Stimulated activated CD8-positive, alpha-beta memory T cell treated with anti-CD3 and anti-CD28 coated beads, Interleukin-4, amount 100 ng/mL, for 48 hours (primary cell): ENCODE data around the gene CYTH1.
"Not testable (repeated sequence)": the region's sequence is repeated elsewhere in the genome, so short reads cannot be mapped to it uniquely, and the experiment has no call there.

ENCODE experiments used
- DNase-seq: peaks from one replicate; pipeline ENCODE4 v3.0.0-alpha.2; 2020

The CYTH1 gene

GRCh38 chr17:78680436-78680835 lies 101.6 kb downstream of the CYTH1 start:
- DNase-seq, result no peak

DNA sequence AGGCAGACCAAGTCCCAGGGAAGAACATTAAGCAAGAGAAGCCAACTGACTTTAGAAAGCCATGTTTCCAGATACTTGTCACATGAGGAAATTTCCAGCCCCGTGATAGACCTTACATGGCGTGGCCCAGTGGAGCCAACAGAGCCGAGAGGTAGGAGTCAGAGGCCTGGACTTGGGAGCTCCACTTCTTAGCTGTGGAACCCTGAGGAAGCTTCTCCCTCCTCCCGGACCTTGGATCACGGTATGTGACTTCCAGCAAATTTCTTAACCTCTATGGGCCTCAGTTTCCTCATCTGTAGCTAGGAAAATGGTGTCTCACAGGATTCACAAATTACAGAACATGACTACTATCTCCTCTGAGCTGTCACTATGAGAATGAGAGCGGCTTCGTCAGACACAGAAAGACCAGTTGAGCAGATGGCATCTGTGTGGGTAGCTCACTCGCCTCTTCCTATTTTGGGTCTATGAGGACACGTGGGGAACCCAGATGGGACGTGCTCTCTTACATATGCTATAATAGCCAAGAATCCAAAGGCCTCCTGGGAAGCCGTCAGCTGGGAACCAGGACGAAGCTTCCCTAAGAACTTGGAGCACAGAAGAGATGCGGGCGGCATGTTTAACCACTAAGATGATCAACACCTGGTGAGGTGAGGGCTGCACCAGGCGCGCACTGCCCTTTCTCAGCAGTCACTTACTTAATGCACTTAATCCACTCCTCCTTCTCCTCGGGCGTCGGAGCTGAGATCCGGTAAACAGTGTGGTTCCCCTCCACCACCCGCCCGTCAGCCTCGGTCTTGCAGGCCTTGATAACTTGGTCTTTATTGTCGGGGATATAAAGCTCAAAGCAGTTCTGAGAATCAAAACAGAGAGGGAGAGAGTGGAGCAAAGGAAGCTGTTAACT lies 102.3 kb downstream of the CYTH1 start:
- no peak for DNase-seq

- no peak for DNase-seq
Measured at GRCh38 chr17:78678711-78679110, 103.4 kb downstream of the CYTH1 start.

DNA sequence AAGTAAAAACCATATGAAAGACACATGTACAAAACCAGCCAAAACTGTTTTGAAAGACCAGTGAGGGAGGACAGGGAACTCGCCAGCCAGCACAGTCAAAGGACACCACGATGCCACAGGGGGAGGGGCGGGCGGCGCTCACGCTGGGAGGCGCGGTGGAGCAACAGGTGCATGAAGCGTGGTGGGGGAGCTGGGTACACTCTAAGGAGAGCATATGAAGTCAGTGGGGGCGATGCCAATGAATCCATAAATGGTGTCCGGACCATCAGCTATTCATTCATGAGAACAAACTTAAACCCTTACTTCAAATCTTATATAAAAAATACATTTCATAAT lies 103.9 kb downstream of the CYTH1 start:
- DNase-seq, result no peak

- no peak for DNase-seq
Measured at GRCh38 chr17:78677303-78678221, 104.5 kb downstream of the CYTH1 start.

DNA sequence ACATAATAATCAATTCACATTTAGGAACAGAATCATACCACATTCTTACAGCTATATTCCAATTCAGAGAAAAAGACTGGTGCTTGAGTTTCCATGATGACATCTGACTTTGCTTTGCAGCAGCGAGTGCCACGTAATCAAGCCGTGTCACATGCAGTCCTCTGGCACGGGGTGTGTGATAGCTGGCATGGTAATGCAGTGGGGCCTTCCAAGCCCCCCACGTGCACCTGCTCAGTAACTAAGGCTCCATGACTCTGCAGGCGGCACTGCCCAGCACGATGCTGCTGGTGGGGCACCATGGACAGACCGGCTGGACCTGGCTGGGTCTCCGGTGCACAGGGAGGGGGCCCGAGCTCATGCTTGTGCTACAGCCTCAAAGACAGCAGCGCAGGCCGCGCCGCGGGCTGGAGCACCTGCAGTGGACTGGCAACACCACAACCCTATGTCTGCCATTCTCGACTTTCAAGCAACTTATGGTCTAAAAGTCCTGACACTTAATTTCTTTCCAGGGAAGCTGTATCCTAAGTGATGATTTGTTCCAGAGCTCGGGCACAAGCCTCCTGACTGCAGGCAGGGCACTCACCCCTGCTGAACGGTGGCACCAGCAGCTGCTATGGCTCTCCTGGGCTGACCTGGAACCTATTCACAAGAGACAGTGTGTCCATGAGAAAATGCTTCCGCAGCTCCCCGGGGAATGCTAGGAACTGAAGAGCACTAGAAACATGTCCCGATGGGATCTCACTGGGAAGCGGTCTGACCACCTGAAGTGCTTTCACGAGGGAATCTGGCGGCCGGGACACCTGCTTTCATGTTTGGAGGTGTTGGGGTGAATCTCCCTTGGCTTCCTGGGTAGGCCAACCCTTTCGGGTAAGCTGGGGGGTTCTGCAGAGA lies 105.4 kb downstream of the CYTH1 start:
- no peak for DNase-seq

GRCh38 chr17:78675836-78676235 lies 106.2 kb downstream of the CYTH1 start:
- no peak for DNase-seq

DNA sequence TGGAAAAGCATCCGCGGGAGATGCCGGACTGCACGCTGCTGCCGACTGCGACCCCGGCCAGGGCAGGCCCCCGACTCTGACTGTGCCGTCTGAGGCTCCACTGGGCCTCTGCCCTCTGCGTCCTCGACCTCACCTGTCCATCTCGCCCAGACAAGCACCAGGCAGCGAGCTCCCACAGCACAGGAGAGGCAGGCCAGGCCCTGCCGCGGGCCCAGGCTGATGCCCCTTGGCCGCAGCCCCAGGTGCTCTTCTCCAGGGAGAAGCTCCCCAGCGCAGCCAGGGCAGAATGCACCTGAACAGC lies 106.8 kb downstream of the CYTH1 start:
- no peak for DNase-seq

DNA sequence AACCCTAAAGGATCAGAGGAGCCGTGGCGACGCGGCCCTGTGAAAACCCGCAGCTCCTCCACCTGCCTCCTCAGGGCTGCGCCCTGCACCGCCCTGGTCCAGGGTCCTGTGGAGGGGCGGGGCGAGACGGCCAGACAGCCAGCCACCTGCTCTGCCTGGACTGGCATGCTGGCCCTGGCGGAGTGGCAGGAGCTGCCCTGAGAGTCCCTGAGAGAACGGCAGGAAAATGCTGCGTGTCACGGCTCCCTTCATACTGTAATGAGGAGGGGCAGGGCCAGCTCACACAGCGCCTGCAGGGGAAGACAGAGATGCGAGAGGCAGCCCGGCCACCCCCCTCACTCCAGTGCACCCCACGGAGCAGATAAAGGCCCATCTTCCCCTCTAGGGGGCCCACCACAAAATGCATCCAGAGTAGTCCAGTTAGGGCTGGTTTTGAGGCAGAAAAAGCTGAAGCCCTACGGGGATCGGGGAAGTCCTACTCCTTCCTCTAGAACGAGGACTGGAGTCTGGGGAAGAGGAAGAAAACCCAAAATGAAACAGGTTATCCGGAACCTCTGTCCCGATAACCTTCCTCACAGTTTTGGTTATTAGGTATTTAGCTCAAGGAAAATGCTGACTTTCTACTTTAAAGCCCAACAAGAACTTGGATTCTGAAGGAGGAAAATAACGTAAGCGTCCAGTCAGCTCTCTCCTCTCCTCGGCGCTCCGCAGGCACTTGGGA lies 107.3 kb downstream of the CYTH1 start:
- no peak for DNase-seq

- no peak for DNase-seq
Measured at GRCh38 chr17:78674156-78674555, 107.9 kb downstream of the CYTH1 start.

DNA sequence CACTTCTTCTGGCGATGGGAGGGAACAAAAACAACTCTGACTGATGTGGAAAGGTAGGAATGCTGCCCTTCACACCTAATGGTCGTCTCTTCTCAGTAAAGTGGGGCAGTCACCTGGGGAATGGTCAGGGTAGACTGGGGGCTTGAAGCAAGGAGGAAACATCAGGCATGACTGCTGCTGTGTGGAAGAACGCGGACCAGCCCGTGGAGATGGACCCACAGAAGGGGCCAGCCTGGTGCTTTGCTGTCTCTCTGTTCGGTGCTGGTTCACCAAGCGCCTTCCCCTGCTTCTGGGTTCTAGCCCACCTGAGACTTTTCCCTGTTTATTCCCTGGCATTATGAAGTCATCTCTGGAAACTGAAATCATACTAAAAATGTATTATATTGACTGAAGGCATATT lies 108.7 kb downstream of the CYTH1 start:
- DNase-seq, result no peak

- DNase-seq, result no peak
Measured at GRCh38 chr17:78672871-78673371, 109.2 kb downstream of the CYTH1 start.

DNA sequence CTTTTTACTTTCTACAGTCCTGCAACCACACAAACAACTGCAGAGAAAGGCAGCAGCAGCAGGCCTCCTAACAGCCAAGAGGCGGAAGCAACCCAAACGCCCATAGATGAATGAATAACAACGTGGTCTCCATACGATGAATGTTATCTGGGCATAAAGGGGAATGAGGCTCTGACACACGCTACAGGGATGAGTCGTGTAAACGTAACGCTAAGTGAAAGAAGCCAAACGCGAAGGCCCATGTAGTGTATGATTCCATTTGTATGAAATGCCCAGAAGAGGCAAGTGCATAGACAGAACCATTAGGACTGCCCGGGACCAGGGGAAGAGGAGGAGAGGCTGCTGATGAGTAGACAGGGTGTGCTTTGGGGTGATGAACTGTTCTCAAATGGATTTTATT lies 110.1 kb downstream of the CYTH1 start:
- no peak for DNase-seq

DNA sequence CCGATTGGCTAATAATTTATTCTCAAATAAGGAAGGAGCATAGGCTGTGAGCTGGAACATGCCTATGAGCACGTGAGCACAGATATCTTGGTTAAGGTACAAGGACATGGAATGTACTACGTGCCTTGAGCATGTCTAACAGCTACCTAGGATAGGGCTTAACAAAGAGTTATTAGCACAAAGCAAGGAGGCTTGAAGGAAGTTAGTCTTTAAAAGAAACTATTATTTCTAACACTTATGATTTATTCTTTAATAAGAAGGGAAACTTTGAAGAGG lies 110.4 kb downstream of the CYTH1 start:
- DNase-seq, result not testable (repeated sequence)

- no peak for DNase-seq
Measured at GRCh38 chr17:78670850-78671725, 111.0 kb downstream of the CYTH1 start.

DNA sequence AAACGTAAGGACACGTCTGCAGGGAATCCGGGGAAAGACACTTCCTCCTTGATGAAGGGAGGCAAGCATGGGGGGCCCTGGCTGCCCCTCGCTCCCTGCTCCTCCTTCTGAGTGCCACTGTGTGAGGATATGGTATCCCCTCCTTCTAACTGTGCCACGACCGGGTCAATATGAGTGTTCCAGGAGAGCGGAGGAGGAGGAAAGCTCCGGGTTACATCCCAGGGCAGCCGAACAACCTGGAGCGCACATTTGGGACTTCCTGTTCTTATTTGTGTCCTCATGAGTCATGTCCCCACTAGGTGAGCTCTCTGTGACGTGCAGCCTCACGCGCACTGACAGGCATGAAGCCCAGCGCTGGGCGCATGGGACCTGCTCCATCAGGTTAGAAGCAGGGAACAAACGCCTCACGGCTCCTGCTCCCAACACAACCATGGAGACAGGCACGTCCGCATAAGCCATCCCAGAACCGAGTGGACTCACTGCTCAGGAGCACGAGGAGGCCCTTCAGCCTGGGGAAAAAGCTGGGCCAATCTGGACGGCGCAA lies 112.0 kb downstream of the CYTH1 start:
- DNase-seq, result no peak

GRCh38 chr17:78669256-78669974 lies 112.7 kb downstream of the CYTH1 start:
- no peak for DNase-seq

GRCh38 chr17:78668847-78669246 lies 113.2 kb downstream of the CYTH1 start:
- no peak for DNase-seq

GRCh38 chr17:78667741-78668640 lies 114.1 kb downstream of the CYTH1 start:
- DNase-seq, result no peak
